Hypothalamus (tissue), 51 donors: Measurements from ENCODE around the gene HECTD3.
"Not testable (repeated sequence)": the region's sequence is repeated elsewhere in the genome, so short reads cannot be mapped to it uniquely, and the experiment has no call there.

Experiments used
- DNase-seq, 51 donors: peaks; one replicate each; lab custom pipeline; 2025; lab: John Stamatoyannopoulos, UW

HECTD3 gene

GRCh38 chr1:44994309-44994898 is 16.7 kb downstream of the HECTD3 start:
- no peak for DNase-seq

GRCh38 chr1:44988531-44989156 is 22.5 kb downstream of the HECTD3 start:
- DNase-seq: no peak

- DNase-seq: no peak
Observed at GRCh38 chr1:44985747-44986359, 25.3 kb downstream of the HECTD3 start.

- not testable (repeated sequence) for DNase-seq
Observed at GRCh38 chr1:44977372-44977771, 33.8 kb downstream of the HECTD3 start.

GRCh38 chr1:44976252-44976651 is 34.9 kb downstream of the HECTD3 start:
- DNase-seq: no peak

- no peak for DNase-seq
Observed at GRCh38 chr1:44973645-44974044, 37.5 kb downstream of the HECTD3 start.

GRCh38 chr1:44970317-44970716 is 40.8 kb downstream of the HECTD3 start:
- DNase-seq: no peak

GRCh38 chr1:44964396-44964795 is 46.7 kb downstream of the HECTD3 start:
- DNase-seq: no peak

- no peak for DNase-seq
Observed at GRCh38 chr1:44962729-44963128, 48.4 kb downstream of the HECTD3 start.

- not testable (repeated sequence) for DNase-seq
Observed at GRCh38 chr1:44962022-44962421, 49.1 kb downstream of the HECTD3 start.

GRCh38 chr1:44957566-44957965 is 53.6 kb downstream of the HECTD3 start:
- not testable (repeated sequence) for DNase-seq

GRCh38 chr1:44956077-44956476 is 55.0 kb downstream of the HECTD3 start:
- DNase-seq: not testable (repeated sequence)
